Stimulated activated CD4-positive, alpha-beta T cell treated with anti-CD3 and anti-CD28 coated beads, Interleukin-4, amount 100 ng/mL, for 4 hours (primary cell): ENCODE data around the gene GPATCH1.

Experiments
- DNase-seq, 2 experiments: peaks; one replicate each; pipeline ENCODE4 v3.0.0-alpha.2; 2020

GPATCH1 gene

DNA sequence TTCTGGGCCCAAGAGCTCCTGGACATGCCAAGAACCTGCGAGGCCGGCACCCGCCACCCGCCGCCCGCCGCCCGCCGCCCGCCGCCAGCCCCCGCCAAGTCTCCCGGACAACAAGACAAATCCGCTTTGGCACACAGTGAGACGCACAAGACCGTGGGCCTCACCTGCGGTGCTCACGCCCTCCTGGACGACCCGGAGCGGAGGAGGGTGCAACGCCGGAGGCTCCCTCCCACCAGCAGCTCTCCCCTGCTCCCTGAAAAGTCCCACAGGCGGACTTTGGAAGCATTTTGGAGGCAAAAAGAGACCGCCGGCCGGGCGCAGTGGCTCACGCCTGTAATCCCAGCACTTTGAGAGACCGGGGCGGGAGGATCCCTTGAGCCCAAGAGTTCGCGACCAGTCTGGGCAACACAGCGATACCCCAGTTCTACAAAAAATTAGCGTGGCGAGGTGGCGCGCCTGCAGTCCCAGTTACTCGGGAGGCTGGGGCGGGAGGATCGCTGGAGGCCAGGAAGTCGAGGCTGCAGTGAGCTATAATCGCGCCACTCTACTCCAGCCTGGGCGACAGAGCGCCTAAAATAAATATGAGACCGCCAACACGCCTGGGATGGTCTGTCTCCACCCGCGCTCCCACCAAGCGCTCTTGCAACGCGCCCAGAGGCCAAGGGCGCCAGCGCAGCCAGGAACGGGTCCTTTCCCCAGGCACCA lies 17.1 kb upstream of the GPATCH1 start:
- no peak for DNase-seq

DNA sequence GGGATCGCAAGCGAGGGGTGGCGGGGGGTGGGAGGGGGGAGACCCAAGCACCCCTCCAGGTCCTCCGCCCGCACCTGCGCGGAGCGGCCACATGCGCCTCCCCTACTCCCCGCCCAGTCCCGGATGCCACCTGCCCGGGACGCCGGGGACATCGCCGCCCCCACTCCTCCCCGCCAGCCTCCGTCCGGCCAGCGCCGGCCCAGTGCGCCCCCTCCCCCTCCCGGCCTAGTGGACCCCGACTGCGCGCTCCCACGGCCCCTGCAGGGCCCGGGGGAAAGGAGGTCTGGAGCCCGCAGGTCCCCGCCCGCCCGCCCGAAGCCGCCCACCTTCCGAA lies 16.6 kb upstream of the GPATCH1 start:
- peak; percentile 16 to 17 for DNase-seq

DNA sequence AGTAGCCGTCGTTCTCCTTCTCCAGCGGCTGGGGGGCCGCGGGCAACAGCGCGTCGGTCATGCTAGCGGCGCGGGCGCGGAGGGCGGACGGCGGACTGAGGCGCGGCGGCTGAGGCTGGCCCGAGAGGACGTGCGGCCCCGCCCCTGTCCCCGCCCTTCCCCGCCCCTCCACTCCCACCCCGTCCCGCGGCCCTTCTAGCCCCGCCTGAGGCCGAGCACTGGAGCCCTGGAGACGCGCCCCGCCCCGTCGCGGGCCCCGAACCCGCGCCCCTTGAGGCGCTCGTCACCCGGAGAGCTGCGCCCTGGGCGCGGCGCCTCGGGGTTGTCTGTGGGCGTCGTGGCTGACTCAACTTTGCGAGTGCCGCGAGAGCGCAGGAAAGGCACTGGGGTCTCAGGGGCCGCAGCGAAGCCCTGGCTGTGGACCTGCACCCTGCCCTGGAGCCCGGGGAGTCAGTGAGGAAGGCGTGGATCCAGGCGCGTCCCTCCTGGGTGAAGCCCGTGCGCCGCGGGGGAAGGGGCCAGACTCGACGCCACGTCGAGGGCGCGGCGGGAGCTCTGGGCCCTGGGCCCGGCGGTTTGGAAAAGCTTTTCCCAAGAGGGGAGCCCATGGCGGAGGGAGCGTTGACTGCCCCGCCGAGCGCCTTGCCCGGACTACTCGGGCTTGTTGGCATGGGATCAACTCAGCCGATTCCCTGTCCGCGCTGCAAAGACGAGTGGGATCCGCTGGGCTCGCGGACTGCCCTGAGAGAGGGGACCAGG lies 16.0 kb upstream of the GPATCH1 start, which contains the start of gene RHPN2:
Gene RHPN2 (minus strand): TSS at position 97 of the 759 bp plus-strand sequence. CDS start 36 bp downstream, at position 61.
- DNase-seq = peak; percentile 58 to 60

DNA sequence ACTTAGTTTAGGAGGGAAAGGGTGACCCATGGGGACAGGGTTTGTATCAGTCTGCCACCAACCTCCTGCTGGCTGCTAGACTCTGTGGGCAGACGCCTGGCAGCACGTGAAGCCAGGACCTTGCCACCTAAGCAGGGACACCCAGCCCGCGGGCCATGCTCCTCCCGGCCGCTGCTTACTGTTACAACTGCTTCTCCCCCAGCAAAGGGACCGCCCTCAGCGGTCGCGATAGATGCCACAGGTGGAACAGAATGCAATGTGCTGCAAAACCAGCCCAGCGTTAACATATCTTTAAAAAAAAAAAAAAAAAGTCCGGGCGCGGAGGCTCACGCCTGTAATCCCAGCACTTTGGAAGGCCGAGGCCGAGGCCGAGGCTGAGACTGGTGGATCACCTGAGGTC lies 14.4 kb upstream of the GPATCH1 start:
- DNase-seq = no peak

DNA sequence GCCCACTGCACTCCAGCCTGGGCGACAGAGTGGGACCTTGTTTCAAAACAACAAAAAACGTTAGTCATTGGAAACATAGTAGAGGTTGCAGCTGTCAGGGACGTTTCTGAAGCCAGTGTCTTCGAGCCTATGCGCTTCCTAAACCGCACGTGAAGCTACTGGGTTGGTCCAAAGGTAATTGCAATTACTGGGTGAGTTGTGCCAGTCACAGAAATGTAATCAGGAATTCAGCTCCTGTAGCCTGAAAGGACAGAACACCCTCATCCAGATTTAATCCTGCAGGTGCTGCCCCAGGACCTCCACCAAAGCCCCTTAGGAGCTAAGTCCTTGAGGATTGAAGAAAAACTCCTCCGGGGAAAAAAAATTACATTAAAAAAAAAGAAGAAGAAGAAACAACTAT lies 13.9 kb upstream of the GPATCH1 start:
- no peak for DNase-seq

DNA sequence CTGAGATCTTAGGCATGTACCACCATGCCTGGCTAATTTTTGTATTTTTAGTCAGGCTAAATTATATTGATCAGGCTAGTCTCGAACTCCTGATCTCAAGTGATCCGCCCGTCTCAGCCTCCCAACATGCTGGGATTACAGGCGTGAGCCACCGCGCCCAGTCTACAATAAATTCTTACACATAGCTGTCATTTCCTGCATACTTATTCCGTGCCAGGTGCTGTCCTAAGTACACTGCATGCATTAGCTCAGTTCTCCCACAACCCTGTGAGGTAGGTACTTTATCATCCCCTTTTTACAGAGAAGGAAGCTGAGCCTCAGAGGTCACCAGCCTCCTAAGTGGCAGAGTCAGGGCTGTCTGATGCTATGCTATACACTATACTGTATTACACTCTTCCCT lies 9.1 kb upstream of the GPATCH1 start:
- DNase-seq = no peak

DNA sequence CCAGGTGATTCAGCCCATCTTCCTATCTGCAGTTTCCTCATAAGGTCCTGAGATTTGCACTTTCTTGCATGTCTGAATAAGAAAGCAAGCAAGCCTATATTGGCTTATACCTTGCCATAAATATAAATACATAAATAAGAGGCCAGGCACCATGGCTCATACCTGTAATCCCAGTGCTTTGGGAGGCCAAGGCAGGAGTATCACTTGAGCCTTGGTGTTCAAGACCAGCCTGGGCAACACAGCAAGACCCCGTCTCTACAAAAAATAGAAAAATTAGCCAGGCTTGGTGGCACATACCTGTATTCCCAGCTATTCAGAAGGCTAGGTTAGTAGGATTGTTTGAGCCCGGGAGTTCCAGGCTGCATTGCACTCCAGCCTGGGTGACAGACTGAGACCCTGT lies 5.5 kb upstream of the GPATCH1 start:
- DNase-seq = no peak

DNA sequence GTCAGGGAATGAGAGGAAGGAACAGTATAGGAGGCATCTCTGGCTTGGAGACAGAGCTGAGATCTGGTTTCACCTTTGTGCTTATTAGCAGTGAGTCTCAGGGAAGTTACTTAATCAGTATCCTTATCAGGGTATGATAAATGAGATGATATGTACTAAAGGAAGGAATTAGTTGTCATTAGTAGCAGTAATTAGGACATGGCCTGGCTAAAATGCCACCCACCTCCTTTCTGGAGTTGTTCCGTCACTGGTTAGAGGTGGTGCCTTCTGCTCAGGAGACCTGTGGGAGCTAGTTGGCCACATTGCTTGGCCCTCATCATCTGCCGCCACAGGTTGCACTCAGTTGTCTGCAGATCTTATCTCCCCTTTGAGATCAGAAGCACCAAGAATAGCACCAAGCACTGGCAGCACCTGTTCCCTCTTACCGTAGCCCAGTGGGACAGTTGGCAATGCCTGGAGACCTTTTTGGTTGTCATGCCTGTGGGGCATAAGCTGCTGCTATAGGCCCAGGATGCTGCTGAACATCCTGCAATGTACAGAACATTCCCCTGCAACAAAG lies 4.7 kb downstream of the GPATCH1 start:
- no peak for DNase-seq

DNA sequence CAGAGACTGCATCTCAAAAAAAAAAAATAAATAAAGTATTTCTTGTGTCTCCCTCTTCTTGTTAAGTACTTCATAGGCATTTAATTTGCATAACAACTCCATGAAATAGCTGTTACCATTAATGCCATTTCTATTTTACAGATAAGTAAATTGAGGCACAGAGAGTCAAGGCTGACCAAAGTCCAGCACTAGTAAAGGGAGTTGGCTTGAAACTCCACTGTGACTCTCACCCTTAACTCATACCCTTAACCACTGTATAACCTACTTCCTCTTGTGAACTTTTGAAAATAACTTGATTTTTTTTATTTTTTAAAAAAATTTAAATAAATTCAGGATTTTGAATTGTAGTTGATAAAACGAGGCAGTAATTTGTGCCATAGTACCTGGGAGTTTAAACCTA lies 6.0 kb downstream of the GPATCH1 start:
- DNase-seq = no peak

DNA sequence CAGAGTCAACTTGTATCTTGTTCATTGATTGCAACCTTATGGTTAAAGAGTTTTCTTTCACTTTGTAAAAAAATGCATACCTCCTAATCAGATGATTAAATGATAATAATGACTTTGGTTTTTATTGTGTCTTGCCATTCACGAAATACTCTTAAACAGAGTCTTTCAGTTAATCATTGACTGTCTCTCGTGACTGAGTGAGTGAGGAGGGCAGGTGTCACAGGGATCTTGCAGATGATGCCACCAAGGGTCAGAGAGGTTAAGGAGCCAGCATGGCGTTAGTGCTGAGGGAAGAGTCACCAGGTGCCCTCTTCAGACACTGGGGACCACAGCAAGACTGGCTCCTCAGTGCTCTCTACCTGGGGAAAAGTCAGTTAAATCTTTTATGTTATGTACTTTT lies 8.0 kb downstream of the GPATCH1 start:
- DNase-seq = no peak

DNA sequence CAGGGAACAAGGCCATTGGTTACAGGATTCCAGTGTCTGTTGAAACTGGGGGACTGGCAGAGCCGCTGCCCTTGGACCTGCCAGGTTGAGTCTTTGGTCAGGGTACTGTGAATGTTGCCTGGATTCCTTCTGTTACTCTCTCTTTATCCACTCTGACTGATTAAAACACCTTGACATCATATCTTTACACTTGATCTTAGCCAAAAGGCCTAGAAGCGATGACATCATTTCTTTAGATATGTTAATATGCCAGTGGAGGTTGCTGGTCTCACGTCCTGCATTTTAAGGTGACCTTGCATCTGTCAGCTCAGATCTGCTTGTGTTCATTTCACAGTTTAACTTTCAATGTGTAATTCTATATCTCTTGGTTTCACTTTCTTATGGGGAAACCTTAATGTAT lies 9.2 kb downstream of the GPATCH1 start:
- DNase-seq = no peak

DNA sequence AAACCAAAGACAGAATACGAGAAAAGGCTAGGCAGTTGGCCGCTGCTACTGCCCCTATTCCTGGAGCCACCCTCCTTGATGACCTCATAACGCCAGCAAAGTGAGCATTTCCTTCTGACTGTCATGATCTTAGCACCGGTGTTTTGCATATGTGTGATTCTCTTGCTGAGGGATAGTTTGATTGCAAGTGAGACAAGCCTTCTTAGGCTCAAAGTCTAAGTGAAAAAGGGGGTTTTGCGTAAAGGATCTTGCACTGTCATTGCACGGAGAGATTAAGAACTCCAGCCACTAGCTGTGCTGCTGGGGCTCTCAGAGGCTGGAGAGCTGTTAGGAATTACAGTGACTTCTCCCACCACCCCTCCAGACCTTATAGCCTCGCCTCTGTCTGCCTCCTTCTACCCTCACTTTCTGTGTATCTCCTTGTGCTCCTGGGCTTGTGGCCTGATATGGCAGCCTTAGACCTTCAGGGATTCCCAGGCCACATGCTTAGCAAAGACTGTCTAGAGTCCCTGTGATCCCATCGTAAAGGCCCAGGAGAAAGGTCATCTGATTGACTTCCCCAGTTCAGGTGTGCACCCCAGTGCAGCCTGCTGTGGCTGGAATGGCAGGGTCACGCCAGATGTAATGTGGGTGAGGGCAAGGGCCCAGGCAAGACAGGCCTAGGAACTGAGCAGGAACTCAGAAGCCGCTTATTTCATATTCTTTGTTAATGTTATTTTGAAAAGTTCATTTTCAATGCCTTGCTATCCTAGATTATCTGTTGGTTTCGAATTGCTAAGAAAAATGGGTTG lies 12.6 kb downstream of the GPATCH1 start:
- DNase-seq = no peak

DNA sequence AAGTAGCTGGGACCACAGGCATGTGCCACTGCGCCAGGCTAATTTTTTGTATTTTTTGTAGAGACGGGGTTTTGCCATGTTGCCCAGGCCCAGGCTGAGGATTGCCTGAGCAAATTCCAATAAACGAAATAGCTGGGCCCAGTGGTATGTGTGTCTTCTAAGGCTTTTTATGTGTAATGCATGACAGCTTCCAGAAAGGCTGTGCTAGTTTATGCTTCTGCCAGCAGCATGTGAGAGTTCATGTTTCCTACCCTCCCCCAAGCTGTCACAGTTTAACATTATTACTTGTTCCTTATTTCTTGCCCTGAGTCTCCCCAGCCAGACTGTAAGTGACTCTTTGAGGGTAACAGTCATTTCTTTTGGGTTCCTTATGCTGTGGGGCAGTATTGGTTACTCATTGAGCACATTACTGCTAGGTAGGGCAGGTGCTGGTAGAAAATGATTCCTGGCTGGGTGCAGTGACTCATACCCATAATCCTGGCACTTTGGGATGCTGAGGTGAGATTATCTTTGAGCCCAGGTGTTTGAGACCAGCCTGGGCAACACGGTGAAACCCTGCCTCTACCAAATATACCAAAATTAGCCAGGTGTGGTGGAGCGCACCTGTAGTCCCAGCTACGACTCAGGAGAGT lies 13.6 kb downstream of the GPATCH1 start:
- no peak for DNase-seq

DNA sequence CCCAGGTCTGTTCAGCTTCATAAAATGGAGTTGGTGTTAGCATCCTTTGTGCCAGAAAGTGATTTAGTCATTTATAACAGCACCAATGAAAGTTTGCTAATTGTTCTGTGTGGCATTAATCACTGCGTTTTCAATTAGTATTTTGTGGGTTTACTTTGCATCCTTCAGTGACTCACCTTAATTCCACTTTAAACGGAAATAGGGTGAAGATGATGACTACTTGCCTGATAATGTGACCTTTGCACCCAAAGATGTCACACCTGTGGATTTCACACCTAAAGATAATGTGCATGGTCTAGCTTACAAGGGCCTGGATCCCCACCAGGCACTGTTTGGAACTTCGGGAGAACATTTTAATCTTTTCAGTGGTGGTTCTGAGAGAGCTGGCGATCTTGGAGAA lies 15.0 kb downstream of the GPATCH1 start:
- no peak for DNase-seq

DNA sequence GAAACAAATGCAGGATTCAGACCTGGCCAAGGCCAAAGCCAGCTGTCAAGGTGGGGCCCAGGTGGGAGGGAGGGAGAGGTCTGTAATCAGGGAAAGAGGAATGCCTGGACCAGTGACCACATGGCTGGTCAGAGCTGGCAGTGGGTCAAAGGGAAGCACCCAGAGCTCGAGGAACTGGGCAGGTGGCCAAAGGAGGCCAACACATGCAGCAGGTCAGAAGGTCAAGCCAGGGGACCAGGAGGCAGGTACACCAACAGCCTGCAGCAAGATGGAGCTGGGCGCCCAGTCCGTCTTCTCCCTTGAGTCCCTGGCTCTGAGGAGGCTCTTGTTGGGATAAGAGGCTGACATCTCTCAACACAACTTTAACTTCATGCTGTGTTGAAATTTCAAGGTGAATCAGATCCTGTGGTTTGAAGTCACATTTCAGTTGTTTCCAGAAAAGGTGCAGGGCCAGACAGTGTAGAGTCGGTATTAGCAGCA lies 17.1 kb downstream of the GPATCH1 start:
- no peak for DNase-seq

DNA sequence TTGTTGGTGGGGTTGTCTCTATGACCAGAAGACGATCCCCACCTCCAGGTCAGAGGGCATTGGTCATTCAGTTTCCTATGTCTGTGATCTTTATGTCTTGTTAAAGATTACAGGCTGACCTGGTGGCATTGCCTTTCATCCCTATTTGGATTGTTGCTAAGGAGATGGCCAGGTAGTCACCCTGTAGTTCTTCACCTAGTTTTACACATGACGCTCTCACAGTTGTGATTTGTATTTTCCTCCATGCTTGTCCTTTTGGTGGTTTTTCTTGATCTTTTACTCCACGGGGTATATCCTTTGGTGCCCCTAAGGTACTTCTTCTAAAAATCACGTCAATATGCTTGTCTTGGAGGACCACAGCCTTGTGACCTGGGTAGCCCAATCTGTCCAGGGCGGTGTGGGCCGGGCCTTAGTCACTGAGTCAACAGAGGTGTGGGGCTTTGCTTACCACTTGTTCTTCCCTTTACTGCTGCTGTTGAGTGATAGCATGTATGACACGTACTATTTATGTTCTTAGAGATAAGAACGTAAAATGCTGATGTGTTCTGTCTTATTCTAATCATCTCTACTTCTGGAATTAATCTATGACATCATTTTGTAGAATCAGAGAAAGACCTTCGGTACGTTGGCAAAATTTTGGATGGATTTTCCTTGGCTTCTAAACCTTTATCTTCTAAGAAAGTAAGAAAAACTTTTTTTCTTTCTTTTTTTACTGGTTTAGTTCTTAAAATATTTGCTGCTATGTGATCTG lies 20.1 kb downstream of the GPATCH1 start:
- no peak for DNase-seq

DNA sequence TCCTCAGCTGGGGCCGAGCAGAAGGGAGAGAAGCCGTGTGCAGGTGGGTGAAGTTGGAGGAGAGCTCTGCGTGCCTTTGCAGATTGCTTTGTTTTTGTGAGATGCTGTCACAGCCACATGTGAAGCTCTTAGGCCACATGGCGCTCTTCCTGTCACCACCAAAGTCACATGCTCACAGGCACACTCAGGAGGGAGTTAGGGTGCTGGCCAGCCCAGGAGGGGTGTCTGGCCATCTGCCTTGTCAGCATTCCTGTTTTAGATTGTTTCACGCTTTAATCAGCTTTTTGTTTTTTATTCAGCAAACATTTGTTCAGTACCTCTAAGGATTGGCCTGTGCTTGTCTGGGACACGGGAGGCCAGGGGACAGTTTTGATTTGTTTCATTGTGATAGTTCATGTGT lies 21.9 kb downstream of the GPATCH1 start:
- no peak for DNase-seq

DNA sequence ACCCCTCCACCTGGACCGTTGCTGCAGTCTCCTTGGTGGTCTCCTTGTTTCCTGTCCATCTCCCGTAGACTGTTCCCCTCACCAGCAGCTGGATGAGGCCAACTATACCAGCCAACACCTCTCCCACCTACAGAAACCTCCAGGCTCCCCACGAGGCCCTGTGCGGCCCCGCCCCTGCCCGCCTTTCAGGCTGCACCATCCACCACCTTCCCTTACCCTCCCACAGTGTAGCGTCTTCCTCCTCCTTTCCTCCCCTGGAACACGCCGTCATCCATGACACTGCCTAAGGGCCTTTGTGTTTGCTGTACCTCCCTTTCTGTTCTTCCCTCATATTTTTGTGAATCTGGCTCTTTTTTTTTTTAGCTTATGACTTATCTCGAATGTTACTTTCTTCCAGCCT lies 27.2 kb downstream of the GPATCH1 start:
- no peak for DNase-seq

DNA sequence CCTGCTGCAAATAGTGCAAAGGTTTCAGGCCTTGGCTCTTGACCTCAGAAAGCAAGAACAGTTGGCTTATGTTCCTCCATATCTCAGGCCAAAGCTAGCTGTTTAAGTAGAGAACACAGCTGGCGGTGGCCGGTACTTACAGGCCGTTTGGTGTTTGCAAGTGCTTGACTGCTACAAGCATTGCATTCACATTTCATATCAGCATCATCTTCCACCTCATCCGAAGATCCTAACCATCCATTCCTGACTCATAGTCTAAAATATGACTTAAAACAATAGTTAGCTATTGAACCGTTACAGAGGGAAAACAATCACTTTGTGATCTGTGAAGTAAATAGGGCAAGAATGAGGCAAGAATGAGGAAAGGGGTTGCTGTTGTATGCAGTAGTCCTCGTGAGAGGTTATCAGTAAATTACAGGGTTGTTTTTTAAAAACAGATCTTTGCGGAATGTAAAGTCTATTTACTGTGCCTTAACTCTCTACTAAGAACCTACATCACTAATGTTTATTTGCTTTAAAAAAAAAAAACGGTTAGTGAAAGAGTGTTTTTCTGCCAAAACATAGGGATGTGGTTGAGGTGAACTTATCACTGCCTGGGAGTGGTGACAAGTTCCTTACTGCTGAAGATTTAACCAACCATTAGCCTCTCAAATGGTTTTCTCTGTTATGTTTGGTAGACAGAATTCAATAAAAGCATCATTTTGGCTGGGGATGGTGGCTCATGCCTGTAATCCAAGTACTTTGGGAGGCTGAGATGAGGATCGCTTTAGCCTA lies 29.3 kb downstream of the GPATCH1 start:
- no peak for DNase-seq

DNA sequence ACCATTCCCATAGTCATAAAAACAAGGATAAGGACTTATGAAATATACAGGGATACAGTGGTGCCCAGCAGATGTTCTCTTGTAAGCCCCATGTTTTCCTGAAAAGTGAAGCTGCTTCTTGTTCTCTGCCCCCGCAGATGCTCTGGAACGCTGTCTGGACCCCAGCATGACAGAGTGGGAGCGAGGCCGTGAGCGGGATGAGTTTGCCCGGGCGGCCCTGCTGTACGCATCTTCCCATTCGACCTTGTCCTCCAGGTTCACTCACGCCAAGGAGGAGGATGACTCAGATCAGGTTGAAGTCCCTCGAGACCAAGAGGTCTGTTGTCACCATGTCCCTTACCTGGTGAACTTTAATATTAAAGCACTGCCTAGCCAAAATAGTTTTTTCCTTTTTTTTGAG lies 30.6 kb downstream of the GPATCH1 start:
- no peak for DNase-seq

DNA sequence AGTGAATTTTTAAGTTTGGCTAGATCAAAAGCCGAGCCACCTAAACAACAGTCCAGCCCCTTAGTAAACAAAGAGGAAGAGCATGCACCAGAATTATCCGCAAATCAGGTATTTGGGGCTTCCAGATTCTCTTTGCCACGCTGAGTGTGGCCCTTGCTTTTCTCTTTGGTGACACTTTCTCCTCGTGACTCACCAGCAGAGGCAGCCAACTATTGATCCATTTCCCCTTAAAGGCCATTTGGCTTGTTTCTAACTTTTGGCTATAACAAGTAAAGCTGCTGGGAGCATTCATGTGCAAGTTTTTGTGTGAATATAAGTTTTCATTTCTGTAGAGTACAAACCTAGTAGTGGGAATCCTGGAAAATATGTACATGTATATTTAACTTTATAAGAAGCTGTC lies 33.3 kb downstream of the GPATCH1 start:
- no peak for DNase-seq
